ENCODE data around the gene SESN1. TPM values are rescaled to one million over a fixed set of nuclear protein-coding genes. Genes with fewer than 3 reads are reported as not detected.
A peak's percentile ranks its signal among the peaks of the same experiment; 100 is the strongest.

The SESN1 gene
- total RNA-seq, 2 experiments from 2014 or later: 22.1 to 23.3 TPM

- H3K36me3 Mint-ChIP-seq (ENCODE audit: low read depth): no peaks in the 10 kb centered on the region
- intact Hi-C loops (cut with micrococcal nuclease): no loop called here
- ATAC-seq (no peak), DNase-seq (no peak)
- ChIA-PET CTCF (interaction anchor here (0.7 to 0.8 kb wide), 3 partner anchors 25 to 308 kb away, joined by 3 read pairs; no protein-coding TSS in a partner anchor), POLR2A (no interaction called here)
- H3K27me3 Mint-ChIP-seq: no peaks in the 10 kb centered on the region
- H3K27ac Mint-ChIP-seq: no peak overlapping the region
- H3K4me3 Mint-ChIP-seq: no peak overlapping the region
- TF ChIP-seq, protein P1, sequence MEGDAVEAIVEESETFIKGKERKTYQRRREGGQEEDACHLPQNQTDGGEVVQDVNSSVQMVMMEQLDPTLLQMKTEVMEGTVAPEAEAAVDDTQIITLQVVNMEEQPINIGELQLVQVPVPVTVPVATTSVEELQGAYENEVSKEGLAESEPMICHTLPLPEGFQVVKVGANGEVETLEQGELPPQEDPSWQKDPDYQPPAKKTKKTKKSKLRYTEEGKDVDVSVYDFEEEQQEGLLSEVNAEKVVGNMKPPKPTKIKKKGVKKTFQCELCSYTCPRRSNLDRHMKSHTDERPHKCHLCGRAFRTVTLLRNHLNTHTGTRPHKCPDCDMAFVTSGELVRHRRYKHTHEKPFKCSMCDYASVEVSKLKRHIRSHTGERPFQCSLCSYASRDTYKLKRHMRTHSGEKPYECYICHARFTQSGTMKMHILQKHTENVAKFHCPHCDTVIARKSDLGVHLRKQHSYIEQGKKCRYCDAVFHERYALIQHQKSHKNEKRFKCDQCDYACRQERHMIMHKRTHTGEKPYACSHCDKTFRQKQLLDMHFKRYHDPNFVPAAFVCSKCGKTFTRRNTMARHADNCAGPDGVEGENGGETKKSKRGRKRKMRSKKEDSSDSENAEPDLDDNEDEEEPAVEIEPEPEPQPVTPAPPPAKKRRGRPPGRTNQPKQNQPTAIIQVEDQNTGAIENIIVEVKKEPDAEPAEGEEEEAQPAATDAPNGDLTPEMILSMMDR (IDR thresholded peaks at IDR 0.05): no peak
- H3K4me1 Mint-ChIP-seq (ENCODE audit: low read depth): peaks cover 26% of the 10 kb centered on the region
- H3K9me3 Mint-ChIP-seq: no peaks in the 10 kb centered on the region
These were observed 45.8 kb downstream of the SESN1 start for GRCh38 chr6:109048670-109049415.

GRCh38 chr6:109048176-109048575 lies 46.5 kb downstream of the SESN1 start:
- ChIA-PET CTCF (no interaction called here), POLR2A (no interaction called here)
- TF ChIP-seq, protein P1 (IDR thresholded peaks at IDR 0.05): no peak
- ATAC-seq: no peak
- intact Hi-C loops (cut with micrococcal nuclease): no loop called here
- H3K36me3 Mint-ChIP-seq (ENCODE audit: low read depth): no peaks in the 10 kb centered on the region
- no peaks in the 10 kb centered on the region for H3K27me3 Mint-ChIP-seq
- H3K27ac Mint-ChIP-seq: no peak overlapping the region
- no peak overlapping the region for H3K4me3 Mint-ChIP-seq
- H3K9me3 Mint-ChIP-seq: no peaks in the 10 kb centered on the region
- DNase-seq: no peak
- peaks cover 26% of the 10 kb centered on the region for H3K4me1 Mint-ChIP-seq (ENCODE audit: low read depth)

DNA sequence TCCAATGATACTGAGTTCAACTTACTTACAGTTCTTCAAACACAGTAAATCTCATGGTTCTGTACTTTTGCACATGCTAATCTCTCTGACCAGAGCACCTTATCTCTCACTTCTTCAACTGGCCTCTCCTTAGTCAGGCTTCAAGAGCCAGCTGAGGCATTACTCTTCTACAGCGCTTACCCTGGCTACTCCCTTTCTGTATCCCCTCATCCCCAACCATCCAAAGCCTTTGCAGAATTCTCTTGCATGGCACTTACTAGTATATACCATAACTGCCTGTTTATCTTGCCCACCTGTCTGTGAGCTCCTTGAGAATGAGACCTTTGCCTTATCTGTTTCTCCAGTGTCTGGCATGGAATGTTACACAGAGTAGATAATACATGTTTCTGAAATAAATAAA lies 49.2 kb downstream of the SESN1 start:
- Mint-ChIP-seq H3K27ac (no peak overlapping the region), H3K36me3 (ENCODE audit: low read depth) (no peaks in the 10 kb centered on the region), H3K4me3 (no peak overlapping the region), H3K4me1 (ENCODE audit: low read depth) (peaks cover 10% of the 10 kb centered on the region), H3K27me3 (no peaks in the 10 kb centered on the region), H3K9me3 (no peaks in the 10 kb centered on the region)
- DNase-seq: no peak
- intact Hi-C loops (cut with micrococcal nuclease): no loop called here
- no peak for ATAC-seq
- ChIA-PET POLR2A (no interaction called here), CTCF (interaction anchor here (1.2 kb wide), 1 partner anchor 25 kb away, joined by 3 read pairs; no protein-coding TSS in a partner anchor)
- TF ChIP-seq, protein P1 (IDR thresholded peaks at IDR 0.05): no peak

DNA sequence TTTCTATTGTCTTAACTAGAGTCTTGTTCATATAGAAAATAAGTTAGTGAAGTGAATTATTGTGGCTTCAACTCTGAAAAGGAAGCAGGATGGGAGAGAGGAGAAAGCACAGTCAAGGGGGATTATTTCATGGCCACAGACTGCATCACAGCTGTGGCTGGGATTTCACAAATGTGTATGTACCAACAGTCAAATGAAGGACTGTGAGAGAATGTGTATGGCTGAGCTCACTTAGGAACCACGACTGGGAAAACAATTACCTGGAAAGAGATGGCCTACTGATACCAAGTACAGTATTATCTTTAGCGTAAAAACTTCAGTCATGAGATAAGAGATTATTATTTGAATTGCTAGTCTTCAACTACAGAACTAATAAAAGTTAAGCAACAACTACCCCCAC lies 54.9 kb downstream of the SESN1 start:
- ChIA-PET POLR2A (no interaction called here), CTCF (no interaction called here)
- Mint-ChIP-seq H3K36me3 (ENCODE audit: low read depth) (no peaks in the 10 kb centered on the region), H3K4me3 (no peak overlapping the region), H3K4me1 (ENCODE audit: low read depth) (peaks cover 32% of the 10 kb centered on the region), H3K9me3 (no peaks in the 10 kb centered on the region), H3K27me3 (no peaks in the 10 kb centered on the region), H3K27ac (no peak overlapping the region)
- TF ChIP-seq, protein P1 (IDR thresholded peaks at IDR 0.05): no peak
- intact Hi-C loops (cut with micrococcal nuclease): no loop called here
- ATAC-seq: no peak
- no peak for DNase-seq

DNA sequence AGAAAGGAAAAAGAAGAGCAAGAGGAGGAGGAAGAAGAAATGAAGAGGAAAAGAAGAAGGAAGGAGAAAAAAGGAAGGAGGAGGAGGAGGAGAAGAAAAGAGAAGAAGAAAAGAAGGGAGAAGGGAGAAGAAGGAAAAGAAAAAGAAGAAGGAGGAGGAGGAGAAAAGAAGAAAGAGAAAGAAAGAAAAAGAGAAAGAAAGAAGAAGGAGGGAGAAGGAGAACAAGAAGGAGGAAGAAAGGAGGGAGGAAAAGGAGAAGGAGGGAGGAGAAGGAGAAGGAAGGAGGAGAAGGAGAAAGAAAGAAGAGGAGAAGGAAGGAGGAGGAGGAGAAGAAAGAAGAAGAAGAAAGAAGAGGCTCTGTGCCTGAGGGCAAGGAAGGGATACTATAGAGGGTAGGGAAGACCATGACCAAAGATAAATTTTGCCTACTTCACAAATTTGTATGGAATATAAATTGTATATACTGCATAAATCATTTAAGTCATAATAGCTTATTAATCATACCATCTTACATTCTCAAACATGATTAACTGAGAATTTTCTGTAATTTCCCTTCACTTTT lies 55.7 kb downstream of the SESN1 start:
- POLR2A ChIA-PET: no interaction called here
- peaks cover 32% of the 10 kb centered on the region for H3K4me1 Mint-ChIP-seq (ENCODE audit: low read depth)

More for the DNA sequence above, 55.7 kb downstream of the SESN1 start:
- CTCF ChIA-PET: interaction anchor here (0.6 to 0.7 kb wide), 2 partner anchors 33 to 263 kb away, joined by 3 to 4 read pairs; no protein-coding TSS in a partner anchor
- Mint-ChIP-seq H3K4me3 (no peak overlapping the region), H3K27ac (no peak overlapping the region), H3K36me3 (ENCODE audit: low read depth) (no peaks in the 10 kb centered on the region), H3K27me3 (no peaks in the 10 kb centered on the region), H3K9me3 (no peaks in the 10 kb centered on the region)
- intact Hi-C loops (cut with micrococcal nuclease): no loop called here
- no peak for DNase-seq
- no peak for ATAC-seq
- TF ChIP-seq, protein P1 (IDR thresholded peaks at IDR 0.05): peak; percentile 28
